ENCODE data around the gene NEDD9. TPM values are rescaled to one million over a fixed set of nuclear protein-coding genes. Genes with fewer than 3 reads are reported as not detected.
A peak's percentile ranks its signal among the peaks of the same experiment; 100 is the strongest.

The NEDD9 gene
- polyA plus RNA-seq, 1 donor, result 12.9 TPM

- Histone ChIP-seq H3K4me1 (ENCODE audit: control insufficient read depth, insufficient read depth, low read length) (peaks cover 40% of the 10 kb centered on the region), H3K4me3 (ENCODE audit: low read length) (no peak overlapping the region), H3K27me3 (ENCODE audit: control insufficient read depth, insufficient read depth, low read length) (no peaks in the 10 kb centered on the region), H3K36me3 (ENCODE audit: control insufficient read depth, insufficient read depth, low read length) (peaks cover 13% of the 10 kb centered on the region), H3K9me3 (ENCODE audit: control insufficient read depth, low read depth, low read length) (no peaks in the 10 kb centered on the region), H3K27ac (ENCODE audit: low read length) (peak overlapping the region; percentile 52)
- WGBS (ENCODE audit: insufficient coverage, low lambda C conversion rate), result no CpG with 5 or more reads among the region's 3 CpGs
- DNase-seq, result no peak
These were observed 14.4 kb downstream of the NEDD9 start for GRCh38 chr6:11218102-11218442.

DNA sequence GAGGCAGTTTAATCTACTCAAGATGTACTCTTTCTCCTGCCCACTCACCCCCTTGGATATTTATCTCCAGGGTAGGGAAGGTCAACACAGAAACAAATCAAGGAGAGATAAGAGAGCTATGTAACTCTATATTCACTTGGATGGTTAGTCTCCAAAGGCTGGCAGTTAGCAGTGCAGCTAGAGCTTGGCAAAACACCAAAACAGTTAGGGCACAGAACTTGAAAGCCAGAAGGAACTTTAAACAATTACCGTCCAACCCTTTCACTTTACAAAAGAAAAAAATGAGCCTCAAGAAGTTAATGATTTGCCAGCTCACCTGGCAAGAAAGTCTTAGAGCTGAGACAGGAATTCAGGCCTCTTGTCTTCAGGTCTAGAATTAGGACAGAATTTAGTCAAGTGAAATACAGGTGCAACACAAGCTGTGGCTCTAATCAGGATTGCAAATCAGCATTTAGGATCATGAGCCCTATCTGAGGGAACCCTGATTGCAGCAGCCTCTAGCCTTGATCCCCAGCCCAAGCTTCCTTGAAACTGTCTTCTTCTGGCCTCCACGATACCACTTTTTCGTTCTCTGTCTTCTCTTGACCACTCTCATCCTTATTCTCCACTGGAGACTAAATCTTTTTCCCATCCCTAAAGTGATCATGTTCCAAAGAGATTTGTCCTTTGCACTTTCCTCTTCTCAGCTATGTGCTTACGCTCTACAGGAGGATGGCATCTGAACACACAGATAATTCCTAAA is 14.9 kb downstream of the NEDD9 start:
- Histone ChIP-seq H3K9me3 (ENCODE audit: control insufficient read depth, low read depth, low read length) (no peaks in the 10 kb centered on the region), H3K27ac (ENCODE audit: low read length) (peak overlapping the region; percentile 52), H3K36me3 (ENCODE audit: control insufficient read depth, insufficient read depth, low read length) (peaks cover 19% of the 10 kb centered on the region), H3K27me3 (ENCODE audit: control insufficient read depth, insufficient read depth, low read length) (no peaks in the 10 kb centered on the region), H3K4me3 (ENCODE audit: low read length) (no peak overlapping the region), H3K4me1 (ENCODE audit: control insufficient read depth, insufficient read depth, low read length) (peaks cover 40% of the 10 kb centered on the region)
- 83% methylated on average over 1 of the region's 4 CpGs for WGBS (ENCODE audit: insufficient coverage, low lambda C conversion rate)
- DNase-seq, result peak in 1 of 2 donors; percentile 76

- no CpG with 5 or more reads among the region's 7 CpGs for WGBS (ENCODE audit: insufficient coverage, low lambda C conversion rate)
- H3K27ac ChIP-seq (ENCODE audit: low read length), result no peak overlapping the region
- no peak for DNase-seq
- peaks cover 33% of the 10 kb centered on the region for H3K36me3 ChIP-seq (ENCODE audit: control insufficient read depth, insufficient read depth, low read length)
- peaks cover 40% of the 10 kb centered on the region for H3K4me1 ChIP-seq (ENCODE audit: control insufficient read depth, insufficient read depth, low read length)
- H3K27me3 ChIP-seq (ENCODE audit: control insufficient read depth, insufficient read depth, low read length), result no peaks in the 10 kb centered on the region
- H3K9me3 ChIP-seq (ENCODE audit: control insufficient read depth, low read depth, low read length), result no peaks in the 10 kb centered on the region
- no peak overlapping the region for H3K4me3 ChIP-seq (ENCODE audit: low read length)
These were observed 16.7 kb downstream of the NEDD9 start for GRCh38 chr6:11215773-11216172.

GRCh38 chr6:11214901-11215300 is 17.6 kb downstream of the NEDD9 start:
- Histone ChIP-seq H3K4me1 (ENCODE audit: control insufficient read depth, insufficient read depth, low read length) (peaks cover 39% of the 10 kb centered on the region), H3K27ac (ENCODE audit: low read length) (no peak overlapping the region), H3K9me3 (ENCODE audit: control insufficient read depth, low read depth, low read length) (no peaks in the 10 kb centered on the region), H3K4me3 (ENCODE audit: low read length) (no peak overlapping the region), H3K36me3 (ENCODE audit: control insufficient read depth, insufficient read depth, low read length) (peaks cover 31% of the 10 kb centered on the region), H3K27me3 (ENCODE audit: control insufficient read depth, insufficient read depth, low read length) (no peaks in the 10 kb centered on the region)
- DNase-seq, result no peak
- WGBS (ENCODE audit: insufficient coverage, low lambda C conversion rate), result 99% methylated on average over 6 of the region's 9 CpGs

GRCh38 chr6:11214084-11214833 is 18.2 kb downstream of the NEDD9 start:
- H3K4me3 ChIP-seq (ENCODE audit: low read length), result no peak overlapping the region
- peaks cover 32% of the 10 kb centered on the region for H3K4me1 ChIP-seq (ENCODE audit: control insufficient read depth, insufficient read depth, low read length)
- 80% methylated on average over 5 of the region's 16 CpGs for WGBS (ENCODE audit: insufficient coverage, low lambda C conversion rate)
- no peak overlapping the region for H3K27ac ChIP-seq (ENCODE audit: low read length)
- no peaks in the 10 kb centered on the region for H3K9me3 ChIP-seq (ENCODE audit: control insufficient read depth, low read depth, low read length)
- H3K36me3 ChIP-seq (ENCODE audit: control insufficient read depth, insufficient read depth, low read length), result peaks cover 36% of the 10 kb centered on the region
- no peaks in the 10 kb centered on the region for H3K27me3 ChIP-seq (ENCODE audit: control insufficient read depth, insufficient read depth, low read length)
- DNase-seq, result no peak

- no peak overlapping the region for H3K4me3 ChIP-seq (ENCODE audit: low read length)
- peaks cover 25% of the 10 kb centered on the region for H3K4me1 ChIP-seq (ENCODE audit: control insufficient read depth, insufficient read depth, low read length)
- H3K36me3 ChIP-seq (ENCODE audit: control insufficient read depth, insufficient read depth, low read length), result peaks cover 38% of the 10 kb centered on the region
- H3K27me3 ChIP-seq (ENCODE audit: control insufficient read depth, insufficient read depth, low read length), result no peaks in the 10 kb centered on the region
- WGBS (ENCODE audit: insufficient coverage, low lambda C conversion rate), result 100% methylated on average over 1 of the region's 12 CpGs
- no peaks in the 10 kb centered on the region for H3K9me3 ChIP-seq (ENCODE audit: control insufficient read depth, low read depth, low read length)
- no peak for DNase-seq
- H3K27ac ChIP-seq (ENCODE audit: low read length), result peak overlapping the region; percentile 36
These were observed 18.9 kb downstream of the NEDD9 start for GRCh38 chr6:11213422-11214021.

- no peak overlapping the region for H3K4me3 ChIP-seq (ENCODE audit: low read length)
- peaks cover 16% of the 10 kb centered on the region for H3K4me1 ChIP-seq (ENCODE audit: control insufficient read depth, insufficient read depth, low read length)
These were observed 19.8 kb downstream of the NEDD9 start for GRCh38 chr6:11212664-11213063.

GRCh38 chr6:11211254-11211653 is 21.2 kb downstream of the NEDD9 start:
- WGBS (ENCODE audit: insufficient coverage, low lambda C conversion rate), result no CpG with 5 or more reads among the region's 2 CpGs
- DNase-seq, result no peak
- no peaks in the 10 kb centered on the region for H3K27me3 ChIP-seq (ENCODE audit: control insufficient read depth, insufficient read depth, low read length)
- H3K4me1 ChIP-seq (ENCODE audit: control insufficient read depth, insufficient read depth, low read length), result peaks cover 21% of the 10 kb centered on the region
- no peak overlapping the region for H3K27ac ChIP-seq (ENCODE audit: low read length)
- H3K9me3 ChIP-seq (ENCODE audit: control insufficient read depth, low read depth, low read length), result no peaks in the 10 kb centered on the region
- H3K36me3 ChIP-seq (ENCODE audit: control insufficient read depth, insufficient read depth, low read length), result peaks cover 42% of the 10 kb centered on the region
- no peak overlapping the region for H3K4me3 ChIP-seq (ENCODE audit: low read length)

More at GRCh38 chr6:11212664-11213063, 19.8 kb downstream of the NEDD9 start:
- WGBS (ENCODE audit: insufficient coverage, low lambda C conversion rate), result 83% methylated on average over 2 of the region's 4 CpGs
- no peak for DNase-seq
- Histone ChIP-seq H3K27ac (ENCODE audit: low read length) (no peak overlapping the region), H3K9me3 (ENCODE audit: control insufficient read depth, low read depth, low read length) (no peaks in the 10 kb centered on the region), H3K27me3 (ENCODE audit: control insufficient read depth, insufficient read depth, low read length) (no peaks in the 10 kb centered on the region), H3K36me3 (ENCODE audit: control insufficient read depth, insufficient read depth, low read length) (peaks cover 42% of the 10 kb centered on the region)

- Histone ChIP-seq H3K27ac (ENCODE audit: low read length) (no peak overlapping the region), H3K9me3 (ENCODE audit: control insufficient read depth, low read depth, low read length) (no peaks in the 10 kb centered on the region), H3K27me3 (ENCODE audit: control insufficient read depth, insufficient read depth, low read length) (no peaks in the 10 kb centered on the region), H3K4me3 (ENCODE audit: low read length) (no peak overlapping the region), H3K36me3 (ENCODE audit: control insufficient read depth, insufficient read depth, low read length) (peaks cover 42% of the 10 kb centered on the region), H3K4me1 (ENCODE audit: control insufficient read depth, insufficient read depth, low read length) (peaks cover 21% of the 10 kb centered on the region)
- DNase-seq, result no peak
- no CpG with 5 or more reads among the region's 2 CpGs for WGBS (ENCODE audit: insufficient coverage, low lambda C conversion rate)
These were observed 21.9 kb downstream of the NEDD9 start for GRCh38 chr6:11210386-11211138.

DNA sequence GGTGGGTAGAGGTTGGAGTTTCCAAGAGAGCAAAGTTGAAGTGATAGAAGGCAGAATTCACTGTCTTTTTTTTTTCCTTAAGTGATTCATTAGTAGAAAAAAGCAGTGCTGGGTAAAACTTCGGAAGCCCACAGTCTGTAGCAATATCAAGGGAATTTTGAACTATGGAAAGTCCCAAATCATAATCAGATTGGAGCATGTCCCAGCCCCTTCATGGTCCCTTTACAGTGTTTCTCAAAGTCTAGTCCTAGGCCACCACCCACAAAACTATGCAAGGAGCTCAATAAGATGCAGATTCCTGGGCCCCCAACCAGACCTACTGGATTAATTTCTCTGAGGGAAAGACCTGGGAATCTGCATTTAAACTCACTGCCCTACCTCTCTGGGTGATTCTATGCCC is 22.6 kb downstream of the NEDD9 start:
- no peak overlapping the region for H3K4me3 ChIP-seq (ENCODE audit: low read length)
- no peaks in the 10 kb centered on the region for H3K9me3 ChIP-seq (ENCODE audit: control insufficient read depth, low read depth, low read length)
- H3K4me1 ChIP-seq (ENCODE audit: control insufficient read depth, insufficient read depth, low read length), result peaks cover 17% of the 10 kb centered on the region
- no peaks in the 10 kb centered on the region for H3K27me3 ChIP-seq (ENCODE audit: control insufficient read depth, insufficient read depth, low read length)
- WGBS (ENCODE audit: insufficient coverage, low lambda C conversion rate), result no CpG with 5 or more reads among the region's 1 CpG
- H3K27ac ChIP-seq (ENCODE audit: low read length), result no peak overlapping the region
- peaks cover 40% of the 10 kb centered on the region for H3K36me3 ChIP-seq (ENCODE audit: control insufficient read depth, insufficient read depth, low read length)
- no peak for DNase-seq
